Mesenchymal stem cell (in vitro differentiated cells and primary cell): ENCODE measurements around the gene SDCCAG8.
A peak's percentile ranks its signal among the peaks of the same experiment; 100 is the strongest.

Experiments
- DNase-seq: peaks from one replicate; pipeline ENCODE4 v3.0.0-alpha.2; 2013
- H2AFZ ChIP-seq: one replicate; pipeline ENCODE4 v1.6.1; 2013; ENCODE audit warnings: low read depth, mild to moderate bottlenecking, control low read depth, inconsistent platforms, low read length, moderate library complexity
- H2AK5ac ChIP-seq: 2 replicates; pipeline ENCODE4 v1.6.1; 2013; ENCODE audit warnings: low read length, moderate library complexity, mild to moderate bottlenecking, inconsistent platforms; ENCODE audit not compliant: severe bottlenecking
- H2BK120ac ChIP-seq: one replicate; pipeline ENCODE4 v1.6.1; 2013; ENCODE audit warnings: low read depth, mild to moderate bottlenecking, inconsistent platforms, low read length, moderate library complexity
- H2BK12ac ChIP-seq, 2 experiments: one replicate each; pipeline ENCODE4 v1.6.1; 2013; ENCODE audit warnings: inconsistent platforms in 2 of 2, low read length in 2 of 2, mild to moderate bottlenecking in 2 of 2, moderate library complexity in 2 of 2, control low read depth in 1 of 2
- H2BK15ac ChIP-seq: one replicate; pipeline ENCODE4 v1.6.1; 2013; ENCODE audit warnings: mild to moderate bottlenecking, low read depth, inconsistent platforms; ENCODE audit not compliant: poor library complexity, severe bottlenecking
- H2BK5ac ChIP-seq: 2 replicates; pipeline ENCODE4 v1.6.1; 2013; ENCODE audit warnings: low read depth, mild to moderate bottlenecking, low read length, control low read depth, inconsistent platforms; ENCODE audit not compliant: poor library complexity, severe bottlenecking
- H3K14ac ChIP-seq, 2 experiments: one replicate each; pipeline ENCODE4 v1.6.1; 2013; ENCODE audit warnings: inconsistent platforms in 2 of 2, low read length in 2 of 2, control low read depth in 1 of 2, mild to moderate bottlenecking in 1 of 2, moderate library complexity in 1 of 2
- H3K18ac ChIP-seq, 2 experiments: one replicate each; pipeline ENCODE4 v1.6.1; 2013; ENCODE audit warnings: inconsistent platforms in 2 of 2, low read length in 2 of 2, control low read depth in 1 of 2, low read depth in 1 of 2, mild to moderate bottlenecking in 1 of 2
- H3K23ac ChIP-seq, 2 experiments: one replicate each; pipeline ENCODE4 v1.6.1; 2013; ENCODE audit warnings: inconsistent platforms in 2 of 2, low read length in 2 of 2, mild to moderate bottlenecking in 2 of 2, moderate library complexity in 2 of 2, control low read depth in 1 of 2
- H3K27ac ChIP-seq: 2 replicates; pipeline ENCODE4 v1.5.1; 2013; ENCODE audit warnings: mild to moderate bottlenecking, moderate library complexity, low read length, control low read depth, inconsistent platforms; ENCODE audit not compliant: poor library complexity, severe bottlenecking
- H3K27me3 ChIP-seq, 2 experiments: 2 replicates each; pipeline versions ENCODE4 v1.6.1 to v1.7.0; 2013; ENCODE audit warnings: low read length in 2 of 2, mild to moderate bottlenecking in 2 of 2, moderate library complexity in 2 of 2, control low read depth in 1 of 2, inconsistent platforms in 1 of 2; ENCODE audit not compliant: control insufficient read depth in 1 of 2, insufficient read depth in 1 of 2
- H3K36me3 ChIP-seq, 2 experiments: 2 replicates each; pipeline versions ENCODE4 v1.6.1 to v1.7.0; 2013; ENCODE audit warnings: low read length in 2 of 2, control low read depth in 1 of 2, inconsistent platforms in 1 of 2, low read depth in 1 of 2, mild to moderate bottlenecking in 1 of 2; ENCODE audit not compliant: insufficient read depth in 2 of 2, control insufficient read depth in 1 of 2
- H3K4ac ChIP-seq, 2 experiments: one replicate each; pipeline ENCODE4 v1.6.1; 2013; ENCODE audit warnings: inconsistent platforms in 2 of 2, low read length in 2 of 2, mild to moderate bottlenecking in 2 of 2, moderate library complexity in 2 of 2, control low read depth in 1 of 2, low read depth in 1 of 2
- H3K4me1 ChIP-seq: 2 replicates; pipeline ENCODE4 v1.6.1; 2013; ENCODE audit warnings: low read depth, low read length, control low read depth; ENCODE audit not compliant: control insufficient read depth, insufficient read depth
- H3K4me2 ChIP-seq: 2 replicates; pipeline ENCODE4 v1.6.1; 2013; ENCODE audit warnings: low read length, mild to moderate bottlenecking, inconsistent platforms; ENCODE audit not compliant: poor library complexity, severe bottlenecking
- H3K4me3 ChIP-seq, 2 experiments: 2 replicates each; pipeline versions ENCODE4 v1.5.1 to v1.7.0; 2013; ENCODE audit warnings: low read length in 2 of 2, mild to moderate bottlenecking in 2 of 2, control low read depth in 1 of 2, low read depth in 1 of 2; ENCODE audit not compliant: insufficient read depth in 1 of 2
- H3K79me1 ChIP-seq: replicated peaks from 2 replicates; pipeline ENCODE4 v1.6.1; 2013; ENCODE audit warnings: mild to moderate bottlenecking, control low read depth, low read length, inconsistent platforms; ENCODE audit not compliant: poor library complexity, severe bottlenecking
- H3K9ac ChIP-seq: 2 replicates; pipeline ENCODE4 v1.7.0; 2013; ENCODE audit warnings: mild to moderate bottlenecking, low read length, moderate library complexity
- H3K9me3 ChIP-seq: 2 replicates; pipeline ENCODE4 v1.7.0; 2013; ENCODE audit warnings: mild to moderate bottlenecking, low read length; ENCODE audit not compliant: control insufficient read depth
- H4K8ac ChIP-seq: one replicate; pipeline ENCODE4 v1.6.1; 2013; ENCODE audit warnings: inconsistent platforms, mild to moderate bottlenecking, low read length, moderate library complexity
- H4K91ac ChIP-seq: one replicate; pipeline ENCODE4 v1.6.1; 2013; ENCODE audit warnings: mild to moderate bottlenecking, low read length, inconsistent platforms
- WGBS: methylation state at CpG from one replicate; pipeline ENCODE4 v1.1.7; 2013; ENCODE audit warnings: mixed read lengths; 5-methylcytosine and 5-hydroxymethylcytosine counted together

The SDCCAG8 gene

GRCh38 chr1:243447347-243447746 lies 191.5 kb downstream of the SDCCAG8 start:
- H4K91ac ChIP-seq, result no peak overlapping the region
- WGBS, result no CpG with 5 or more reads among the region's 3 CpGs

GRCh38 chr1:243447844-243448243 lies 192.0 kb downstream of the SDCCAG8 start:
- H2AFZ ChIP-seq, result no peak overlapping the region
- H2AK5ac ChIP-seq, result no peak overlapping the region
- no peaks in the 10 kb centered on the region for H3K9me3 ChIP-seq
- no peak overlapping the region for H2BK12ac ChIP-seq
- no peak overlapping the region for H4K91ac ChIP-seq
- peaks cover 3 to 53% of the 10 kb centered on the region in 2 experiments for H3K36me3 ChIP-seq
- peaks cover 8% of the 10 kb centered on the region for H3K79me1 ChIP-seq
- no peak overlapping the region for H3K4ac ChIP-seq
- WGBS, result 75% methylated on average over 4 of the region's 4 CpGs
- no peaks in the 10 kb centered on the region for H3K4me1 ChIP-seq
- no peak overlapping the region for H3K18ac ChIP-seq
- no peak for DNase-seq
- H3K4me2 ChIP-seq, result no peak overlapping the region
- no peak overlapping the region for H2BK15ac ChIP-seq
- H3K27me3 ChIP-seq, result no peaks in the 10 kb centered on the region
- no peak overlapping the region for H3K23ac ChIP-seq
- H3K9ac ChIP-seq, result no peak overlapping the region
- no peak overlapping the region for H3K4me3 ChIP-seq
- H2BK5ac ChIP-seq, result no peak overlapping the region
- no peak overlapping the region for H3K27ac ChIP-seq
- no peak overlapping the region for H4K8ac ChIP-seq
- H3K14ac ChIP-seq, result peak overlapping the region in 1 of 2 experiments; percentile 87
- no peak overlapping the region for H2BK120ac ChIP-seq

More at GRCh38 chr1:243447347-243447746, 191.5 kb downstream of the SDCCAG8 start:
- H3K4ac ChIP-seq, result no peak overlapping the region
- H3K27ac ChIP-seq, result no peak overlapping the region
- H2AFZ ChIP-seq, result no peak overlapping the region
- no peak overlapping the region for H2BK15ac ChIP-seq
- H3K9me3 ChIP-seq, result no peaks in the 10 kb centered on the region
- no peak overlapping the region for H3K4me3 ChIP-seq
- H3K36me3 ChIP-seq, result peaks cover 3 to 49% of the 10 kb centered on the region in 2 experiments
- H3K79me1 ChIP-seq, result peaks cover 8% of the 10 kb centered on the region
- no peak overlapping the region for H3K14ac ChIP-seq
- H3K18ac ChIP-seq, result no peak overlapping the region
- no peak overlapping the region for H3K4me2 ChIP-seq
- H3K27me3 ChIP-seq, result no peaks in the 10 kb centered on the region
- peak; percentile 67 for DNase-seq
- no peak overlapping the region for H2AK5ac ChIP-seq
- H3K9ac ChIP-seq, result no peak overlapping the region
- H2BK12ac ChIP-seq, result no peak overlapping the region
- H2BK120ac ChIP-seq, result no peak overlapping the region
- no peak overlapping the region for H2BK5ac ChIP-seq
- H3K4me1 ChIP-seq, result no peaks in the 10 kb centered on the region
- H4K8ac ChIP-seq, result no peak overlapping the region
- H3K23ac ChIP-seq, result no peak overlapping the region

DNA sequence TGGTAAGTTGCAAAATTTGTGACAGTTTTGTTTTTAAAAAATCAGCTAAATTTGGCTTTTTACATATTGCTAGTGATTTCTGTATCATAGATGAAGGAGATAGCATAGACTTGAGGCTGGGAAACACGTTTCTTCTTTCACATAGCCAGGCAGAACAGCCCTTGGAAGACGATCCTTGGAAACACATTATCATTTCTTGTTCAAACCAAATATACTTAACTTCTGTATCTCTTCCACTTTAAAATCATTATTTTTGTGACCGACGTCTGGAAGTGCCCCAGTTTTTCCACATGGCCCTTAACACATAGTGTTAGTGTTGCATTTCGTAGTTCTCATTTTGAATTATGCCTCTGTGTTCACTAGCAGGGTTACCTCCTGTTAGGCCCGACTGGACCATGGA lies 193.5 kb downstream of the SDCCAG8 start:
- 97% methylated on average over 6 of the region's 6 CpGs for WGBS
- H2AFZ ChIP-seq, result no peak overlapping the region
- no peak overlapping the region for H2BK5ac ChIP-seq
- no peak overlapping the region for H3K23ac ChIP-seq
- no peak overlapping the region for H4K91ac ChIP-seq
- no peak overlapping the region for H3K9ac ChIP-seq
- H3K27ac ChIP-seq, result no peak overlapping the region
- no peak overlapping the region for H3K18ac ChIP-seq
- DNase-seq, result no peak
- no peak overlapping the region for H3K4me2 ChIP-seq
- peaks cover 5% of the 10 kb centered on the region for H3K79me1 ChIP-seq
- H3K4me1 ChIP-seq, result no peaks in the 10 kb centered on the region
- no peak overlapping the region for H3K4ac ChIP-seq
- no peaks in the 10 kb centered on the region for H3K9me3 ChIP-seq
- H3K4me3 ChIP-seq, result no peak overlapping the region
- H3K27me3 ChIP-seq, result no peaks in the 10 kb centered on the region
- no peak overlapping the region for H2BK15ac ChIP-seq
- H2BK12ac ChIP-seq, result no peak overlapping the region
- H2AK5ac ChIP-seq, result no peak overlapping the region
- no peak overlapping the region for H2BK120ac ChIP-seq
- no peak overlapping the region for H4K8ac ChIP-seq
- no peak overlapping the region for H3K14ac ChIP-seq
- peaks cover 5 to 67% of the 10 kb centered on the region in 2 experiments for H3K36me3 ChIP-seq

GRCh38 chr1:243452092-243452491 lies 196.3 kb downstream of the SDCCAG8 start:
- Histone ChIP-seq H3K14ac (no peak overlapping the region), H3K27ac (no peak overlapping the region), H3K79me1 (peaks cover 5% of the 10 kb centered on the region), H3K4me3 (no peak overlapping the region), H2AK5ac (no peak overlapping the region), H2AFZ (no peak overlapping the region), H4K8ac (no peak overlapping the region), H3K36me3 (peaks cover 3 to 77% of the 10 kb centered on the region in 2 experiments), H3K27me3 (no peaks in the 10 kb centered on the region), H2BK120ac (no peak overlapping the region), H3K9me3 (no peaks in the 10 kb centered on the region), H3K4me2 (no peak overlapping the region), H3K4ac (no peak overlapping the region), H3K4me1 (no peaks in the 10 kb centered on the region), H2BK5ac (no peak overlapping the region), H3K9ac (no peak overlapping the region), H3K18ac (no peak overlapping the region), H3K23ac (no peak overlapping the region), H2BK12ac (no peak overlapping the region), H4K91ac (no peak overlapping the region), H2BK15ac (no peak overlapping the region)
- no peak for DNase-seq
- 88% methylated on average over 2 of the region's 2 CpGs for WGBS
